HepG2 (cell line): ENCODE results near the gene MIB1. TPM values are rescaled to one million over a fixed set of nuclear protein-coding genes. Genes with fewer than 3 reads are reported as not detected.

ENCODE experiments used
- AKAP8 ChIP-seq: sonication (generic); formaldehyde crosslinking; IDR thresholded peaks from 2 replicates; pipeline ENCODE4 v1.5.1; 2020; ENCODE audit warnings: mild to moderate bottlenecking, missing genetic modification reagents
- ATF7-NPFF ChIP-seq: sonication (generic); formaldehyde crosslinking; IDR thresholded peaks from 2 replicates; pipeline ENCODE4 v1.8.1; 2023; ENCODE audit warnings: mild to moderate bottlenecking, low read depth, missing genetic modification reagents, moderate library complexity
- FOXK1 ChIP-seq: sonication (generic); formaldehyde crosslinking; IDR thresholded peaks from 2 replicates; pipeline ENCODE4 v1.4.0; 2020; ENCODE audit warnings: low read depth, missing genetic modification reagents, borderline replicate concordance
- HOXA7 ChIP-seq: sonication (generic); formaldehyde crosslinking; IDR thresholded peaks from 2 replicates; pipeline ENCODE4 v1.8.1; 2022; ENCODE audit warnings: mild to moderate bottlenecking, missing genetic modification reagents, moderate library complexity
- IRX3 ChIP-seq: sonication (generic); formaldehyde crosslinking; IDR thresholded peaks from 2 replicates; pipeline ENCODE4 v1.8.1; 2023; ENCODE audit warnings: mild to moderate bottlenecking, low read depth, missing genetic modification reagents, borderline replicate concordance
- MED13 ChIP-seq: sonication (generic); formaldehyde crosslinking; IDR thresholded peaks from 2 replicates; pipeline ENCODE4 v1.5.0; 2020; ENCODE audit warnings: missing genetic modification reagents
- NR1H2 ChIP-seq: sonication (generic); formaldehyde crosslinking; IDR thresholded peaks from 2 replicates; pipeline ENCODE4 v1.8.1; 2022; ENCODE audit warnings: low read depth, missing genetic modification reagents, borderline replicate concordance
- RBM39 ChIP-seq: fragments of 200-400 bp; formaldehyde crosslinking; IDR thresholded peaks from one replicate; pipeline ENCODE4 v1.6.1; 2018; ENCODE audit warnings: antibody characterized with exemption, mild to moderate bottlenecking, low read depth, low read length; ENCODE audit not compliant: poor library complexity, severe bottlenecking
- RFXANK ChIP-seq: IDR thresholded peaks from 2 replicates; pipeline ENCODE4 v1.6.1; 2016
- ZBTB7A ChIP-seq: sonication (generic); formaldehyde crosslinking; IDR thresholded peaks from 2 replicates; pipeline ENCODE4 v1.8.0; 2022; ENCODE audit warnings: mild to moderate bottlenecking, missing genetic modification reagents
- ZFX ChIP-seq: sonication (generic); formaldehyde crosslinking; IDR thresholded peaks from 2 replicates; pipeline ENCODE4 v1.4.0; 2020; ENCODE audit warnings: mild to moderate bottlenecking, low read depth, missing genetic modification reagents, moderate library complexity
- ZFYVE20 ChIP-seq: sonication (generic); formaldehyde crosslinking; IDR thresholded peaks from 2 replicates; pipeline ENCODE4 v1.8.0; 2023; ENCODE audit warnings: low read depth, mild to moderate bottlenecking, moderate library complexity, missing genetic modification reagents, borderline replicate concordance
- ZNF12 ChIP-seq: sonication (generic); formaldehyde crosslinking; IDR thresholded peaks from 2 replicates; pipeline ENCODE4 v1.5.0; 2020; ENCODE audit warnings: missing genetic modification reagents
- ZNF180 ChIP-seq: sonication (generic); formaldehyde crosslinking; IDR thresholded peaks from 2 replicates; pipeline ENCODE4 v1.4.0; 2020; ENCODE audit warnings: low read depth, missing genetic modification reagents, borderline replicate concordance
- ZNF264 ChIP-seq: sonication (generic); formaldehyde crosslinking; IDR thresholded peaks from 2 replicates; pipeline ENCODE4 v1.4.0; 2020; ENCODE audit warnings: missing genetic modification reagents
- ZNF446 ChIP-seq: sonication (generic); formaldehyde crosslinking; IDR thresholded peaks from 2 replicates; pipeline ENCODE4 v1.5.0; 2020; ENCODE audit warnings: mild to moderate bottlenecking, missing genetic modification reagents
- ZNF567 ChIP-seq: sonication (generic); formaldehyde crosslinking; IDR thresholded peaks from 2 replicates; pipeline ENCODE4 v1.8.1; 2023; ENCODE audit warnings: mild to moderate bottlenecking, missing genetic modification reagents, borderline replicate concordance
- ZNF746 ChIP-seq: sonication (generic); formaldehyde crosslinking; IDR thresholded peaks from 2 replicates; pipeline ENCODE4 v1.8.0; 2022; ENCODE audit warnings: mild to moderate bottlenecking, missing genetic modification reagents
- polyA plus RNA-seq, 8 experiments: library from polyadenylated mRNA; depleted of rRNA in 3 of 8; stranded (reverse) in 7 of 8; unstranded in 1 of 8; fragments of >200 nt; fragmentation: Illumina TruSeq in 4 of 8; extraction: Trizol in 4 of 8; gene quantifications; 2 replicates each; pipeline versions ENCODE4 v1.2.1 to v1.2.3, GENCODE V29; 2011 to 2016; ENCODE audit warnings: low read depth in 4 of 8, missing spikeins in 1 of 8, mixed read lengths in 1 of 8; ENCODE audit not compliant: insufficient read depth in 1 of 8
- total RNA-seq, 5 experiments: library from RNA; depleted of rRNA; stranded (reverse); fragments of >200 nt; fragmentation: Illumina TruSeq; extraction: Trizol; gene quantifications; 2 replicates each; pipeline ENCODE4 v1.2.3, GENCODE V29; 2016; ENCODE audit warnings: low read depth in 1 of 5
- TF ChIP-seq, protein P1 (sequence below): fragments of 450-650 bp; IDR thresholded peaks from 2 replicates; pipeline ENCODE4 v1.6.1; 2017; ENCODE audit warnings: mild to moderate bottlenecking
- TF ChIP-seq, protein P2 (sequence below): sonication (generic); formaldehyde crosslinking; IDR thresholded peaks from 2 replicates; pipeline ENCODE4 v1.5.0; 2020; ENCODE audit warnings: mild to moderate bottlenecking, missing genetic modification reagents
- TF ChIP-seq, protein P3 (sequence below): sonication (generic); formaldehyde crosslinking; IDR thresholded peaks from 2 replicates; pipeline ENCODE4 v1.4.0; 2020; ENCODE audit warnings: missing genetic modification reagents, borderline replicate concordance

The MIB1 gene
- total and polyA plus RNA-seq, 2 of the 13 experiments (the other 11 are each of a cell fraction or from before 2014, with no cell fraction given): 12.0 to 47.0 TPM

DNA sequence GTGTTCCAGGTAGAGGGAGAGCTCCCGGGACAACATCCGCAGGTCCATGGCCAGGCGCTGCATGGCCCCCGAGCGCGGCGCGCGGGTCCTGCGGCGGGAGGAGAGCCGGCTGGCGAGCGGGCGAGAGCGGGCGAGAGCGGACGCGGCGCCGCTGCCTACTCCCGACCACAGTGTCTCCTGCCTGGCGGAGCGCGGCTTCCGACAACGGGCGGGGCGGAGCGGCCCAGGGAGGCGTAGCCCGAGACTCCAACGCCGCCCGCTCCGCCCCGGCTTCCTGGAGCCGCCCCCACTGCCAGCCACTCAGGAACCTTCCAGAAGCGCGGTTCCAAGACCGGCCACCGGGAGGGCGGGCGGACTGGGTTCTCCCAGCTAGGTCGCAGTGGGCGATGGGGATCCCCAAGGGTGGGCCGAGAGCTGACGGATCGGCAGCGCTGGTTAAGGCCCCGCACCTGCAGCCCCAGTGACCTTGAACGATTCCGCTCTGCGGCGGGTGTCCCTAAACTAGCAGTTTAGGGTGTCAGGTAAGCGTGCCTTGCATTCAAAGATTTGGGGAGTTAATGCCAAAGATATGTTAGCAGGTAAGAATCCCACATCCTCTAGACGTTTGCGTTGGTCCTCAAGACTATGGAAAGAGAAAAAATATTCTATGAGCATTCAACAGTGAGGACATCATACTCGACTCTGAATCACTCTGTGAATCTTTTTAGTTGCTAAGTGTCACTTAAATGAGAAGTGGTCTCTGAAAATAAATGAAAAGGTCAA is 35.8 kb upstream of the MIB1 start, which contains the start of gene ABHD3 (continued):
- TF ChIP-seq, protein P1, sequence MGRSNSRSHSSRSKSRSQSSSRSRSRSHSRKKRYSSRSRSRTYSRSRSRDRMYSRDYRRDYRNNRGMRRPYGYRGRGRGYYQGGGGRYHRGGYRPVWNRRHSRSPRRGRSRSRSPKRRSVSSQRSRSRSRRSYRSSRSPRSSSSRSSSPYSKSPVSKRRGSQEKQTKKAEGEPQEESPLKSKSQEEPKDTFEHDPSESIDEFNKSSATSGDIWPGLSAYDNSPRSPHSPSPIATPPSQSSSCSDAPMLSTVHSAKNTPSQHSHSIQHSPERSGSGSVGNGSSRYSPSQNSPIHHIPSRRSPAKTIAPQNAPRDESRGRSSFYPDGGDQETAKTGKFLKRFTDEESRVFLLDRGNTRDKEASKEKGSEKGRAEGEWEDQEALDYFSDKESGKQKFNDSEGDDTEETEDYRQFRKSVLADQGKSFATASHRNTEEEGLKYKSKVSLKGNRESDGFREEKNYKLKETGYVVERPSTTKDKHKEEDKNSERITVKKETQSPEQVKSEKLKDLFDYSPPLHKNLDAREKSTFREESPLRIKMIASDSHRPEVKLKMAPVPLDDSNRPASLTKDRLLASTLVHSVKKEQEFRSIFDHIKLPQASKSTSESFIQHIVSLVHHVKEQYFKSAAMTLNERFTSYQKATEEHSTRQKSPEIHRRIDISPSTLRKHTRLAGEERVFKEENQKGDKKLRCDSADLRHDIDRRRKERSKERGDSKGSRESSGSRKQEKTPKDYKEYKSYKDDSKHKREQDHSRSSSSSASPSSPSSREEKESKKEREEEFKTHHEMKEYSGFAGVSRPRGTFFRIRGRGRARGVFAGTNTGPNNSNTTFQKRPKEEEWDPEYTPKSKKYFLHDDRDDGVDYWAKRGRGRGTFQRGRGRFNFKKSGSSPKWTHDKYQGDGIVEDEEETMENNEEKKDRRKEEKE: no peak
- TF ChIP-seq, protein P2, sequence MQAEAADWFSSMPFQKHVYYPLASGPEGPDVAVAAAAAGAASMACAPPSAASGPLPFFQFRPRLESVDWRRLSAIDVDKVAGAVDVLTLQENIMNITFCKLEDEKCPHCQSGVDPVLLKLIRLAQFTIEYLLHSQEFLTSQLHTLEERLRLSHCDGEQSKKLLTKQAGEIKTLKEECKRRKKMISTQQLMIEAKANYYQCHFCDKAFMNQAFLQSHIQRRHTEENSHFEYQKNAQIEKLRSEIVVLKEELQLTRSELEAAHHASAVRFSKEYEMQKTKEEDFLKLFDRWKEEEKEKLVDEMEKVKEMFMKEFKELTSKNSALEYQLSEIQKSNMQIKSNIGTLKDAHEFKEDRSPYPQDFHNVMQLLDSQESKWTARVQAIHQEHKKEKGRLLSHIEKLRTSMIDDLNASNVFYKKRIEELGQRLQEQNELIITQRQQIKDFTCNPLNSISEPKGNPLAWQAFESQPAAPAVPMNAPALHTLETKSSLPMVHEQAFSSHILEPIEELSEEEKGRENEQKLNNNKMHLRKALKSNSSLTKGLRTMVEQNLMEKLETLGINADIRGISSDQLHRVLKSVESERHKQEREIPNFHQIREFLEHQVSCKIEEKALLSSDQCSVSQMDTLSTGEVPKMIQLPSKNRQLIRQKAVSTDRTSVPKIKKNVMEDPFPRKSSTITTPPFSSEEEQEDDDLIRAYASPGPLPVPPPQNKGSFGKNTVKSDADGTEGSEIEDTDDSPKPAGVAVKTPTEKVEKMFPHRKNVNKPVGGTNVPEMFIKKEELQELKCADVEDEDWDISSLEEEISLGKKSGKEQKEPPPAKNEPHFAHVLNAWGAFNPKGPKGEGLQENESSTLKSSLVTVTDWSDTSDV (CRISPR knock-in tag): no peak
- no peak for TF ChIP-seq ZNF264
- TF ChIP-seq ZNF12: no peak
- no peak for TF ChIP-seq ZNF180 (CRISPR knock-in tag)
- TF ChIP-seq IRX3 (CRISPR knock-in tag): no peak
- TF ChIP-seq FOXK1 (CRISPR knock-in tag): no peak
- TF ChIP-seq ZFYVE20 (CRISPR knock-in tag): no peak
- peak; percentile 31; the same call in 1 of the 2 replicates for TF ChIP-seq ATF7-NPFF (CRISPR knock-in tag)
- TF ChIP-seq ZBTB7A (CRISPR knock-in tag): peak; percentile 47; the same call in 1 of the 2 replicates
- no peak for TF ChIP-seq NR1H2 (CRISPR knock-in tag)
- TF ChIP-seq, protein P3, sequence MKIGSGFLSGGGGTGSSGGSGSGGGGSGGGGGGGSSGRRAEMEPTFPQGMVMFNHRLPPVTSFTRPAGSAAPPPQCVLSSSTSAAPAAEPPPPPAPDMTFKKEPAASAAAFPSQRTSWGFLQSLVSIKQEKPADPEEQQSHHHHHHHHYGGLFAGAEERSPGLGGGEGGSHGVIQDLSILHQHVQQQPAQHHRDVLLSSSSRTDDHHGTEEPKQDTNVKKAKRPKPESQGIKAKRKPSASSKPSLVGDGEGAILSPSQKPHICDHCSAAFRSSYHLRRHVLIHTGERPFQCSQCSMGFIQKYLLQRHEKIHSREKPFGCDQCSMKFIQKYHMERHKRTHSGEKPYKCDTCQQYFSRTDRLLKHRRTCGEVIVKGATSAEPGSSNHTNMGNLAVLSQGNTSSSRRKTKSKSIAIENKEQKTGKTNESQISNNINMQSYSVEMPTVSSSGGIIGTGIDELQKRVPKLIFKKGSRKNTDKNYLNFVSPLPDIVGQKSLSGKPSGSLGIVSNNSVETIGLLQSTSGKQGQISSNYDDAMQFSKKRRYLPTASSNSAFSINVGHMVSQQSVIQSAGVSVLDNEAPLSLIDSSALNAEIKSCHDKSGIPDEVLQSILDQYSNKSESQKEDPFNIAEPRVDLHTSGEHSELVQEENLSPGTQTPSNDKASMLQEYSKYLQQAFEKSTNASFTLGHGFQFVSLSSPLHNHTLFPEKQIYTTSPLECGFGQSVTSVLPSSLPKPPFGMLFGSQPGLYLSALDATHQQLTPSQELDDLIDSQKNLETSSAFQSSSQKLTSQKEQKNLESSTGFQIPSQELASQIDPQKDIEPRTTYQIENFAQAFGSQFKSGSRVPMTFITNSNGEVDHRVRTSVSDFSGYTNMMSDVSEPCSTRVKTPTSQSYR: 0 out of 2 replicates have a peak, but pooled peaks have one; percentile 8
- TF ChIP-seq RFXANK: no peak
- peak; percentile 52; the same call in 1 of the 2 replicates for TF ChIP-seq MED13 (CRISPR knock-in tag)
- peak; percentile 38; the same call in 1 of the 2 replicates for TF ChIP-seq ZFX (CRISPR knock-in tag)
- TF ChIP-seq ZNF446 (CRISPR knock-in tag): no peak
- TF ChIP-seq AKAP8 (CRISPR knock-in tag): 0 out of 2 replicates have a peak, but pooled peaks have one; percentile 32
- TF ChIP-seq RBM39: peak; percentile 15
- no peak for TF ChIP-seq HOXA7 (CRISPR knock-in tag)
- TF ChIP-seq ZNF567 (CRISPR knock-in tag): peak; percentile 65; the same call in 1 of the 2 replicates
- no peak for TF ChIP-seq ZNF746 (CRISPR knock-in tag)
